ENCODE measurements around the gene IPPK. TPM values are rescaled to one million over a fixed set of nuclear protein-coding genes. Genes with fewer than 3 reads are reported as not detected.

IPPK gene, protein sequence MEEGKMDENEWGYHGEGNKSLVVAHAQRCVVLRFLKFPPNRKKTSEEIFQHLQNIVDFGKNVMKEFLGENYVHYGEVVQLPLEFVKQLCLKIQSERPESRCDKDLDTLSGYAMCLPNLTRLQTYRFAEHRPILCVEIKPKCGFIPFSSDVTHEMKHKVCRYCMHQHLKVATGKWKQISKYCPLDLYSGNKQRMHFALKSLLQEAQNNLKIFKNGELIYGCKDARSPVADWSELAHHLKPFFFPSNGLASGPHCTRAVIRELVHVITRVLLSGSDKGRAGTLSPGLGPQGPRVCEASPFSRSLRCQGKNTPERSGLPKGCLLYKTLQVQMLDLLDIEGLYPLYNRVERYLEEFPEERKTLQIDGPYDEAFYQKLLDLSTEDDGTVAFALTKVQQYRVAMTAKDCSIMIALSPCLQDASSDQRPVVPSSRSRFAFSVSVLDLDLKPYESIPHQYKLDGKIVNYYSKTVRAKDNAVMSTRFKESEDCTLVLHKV
- total RNA-seq, result 10 to 100 TPM in 1 of 4 donors, 1 to 10 TPM in 3; 6.8 to 11.4 (median 7.5) TPM

DNA sequence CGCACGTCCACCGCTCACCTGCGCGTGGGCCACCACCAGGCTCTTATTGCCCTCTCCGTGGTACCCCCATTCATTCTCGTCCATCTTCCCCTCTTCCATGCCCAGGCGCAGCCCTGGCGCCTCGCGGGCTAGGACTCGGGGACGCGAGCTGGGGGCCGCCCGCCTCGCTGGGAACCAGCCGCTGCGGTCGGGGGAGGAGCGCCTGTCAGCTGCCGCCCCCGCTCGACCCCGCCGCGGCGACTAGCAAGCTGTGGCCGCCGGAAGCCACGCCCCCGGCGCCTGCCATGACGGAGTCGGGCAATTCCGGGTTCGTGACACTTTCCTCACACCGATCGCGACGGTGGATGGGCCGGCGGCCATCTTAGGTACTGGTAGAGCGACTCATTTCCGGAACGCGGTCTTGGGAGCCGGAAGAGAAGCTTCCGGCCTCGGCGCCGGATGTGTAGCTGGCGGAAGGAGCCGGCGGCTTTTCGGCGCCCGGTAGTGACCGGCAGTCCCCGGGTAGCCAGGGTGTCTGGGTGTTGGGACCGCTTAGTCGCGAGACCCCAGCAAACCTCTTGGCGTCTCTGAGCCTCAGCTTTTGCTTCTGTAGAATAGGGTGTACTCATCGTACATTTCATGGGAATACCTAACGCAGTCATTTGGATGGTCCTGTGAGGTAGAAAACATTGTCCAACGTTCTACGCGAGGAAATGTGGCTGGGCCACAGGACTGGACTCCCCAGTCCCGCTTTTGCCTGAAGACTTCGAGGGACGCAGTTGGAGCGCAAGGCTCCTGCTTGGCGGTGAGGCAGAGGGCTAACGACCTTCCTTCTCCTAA lies at the start of gene IPPK:
Gene IPPK (minus strand): TSS at position 242 of the 819 bp plus-strand sequence. CDS start 143 bp downstream, at position 99.
- H3K36me3 ChIP-seq, result no peaks in the 10 kb centered on the region
- intact Hi-C loops (cut with DNase I; ENCODE audit: low total_unique reads) (loop anchor here (1.0 to 5.0 kb wide), 5 partner anchors 95 to 555 kb away; partner anchors contain the start of genes CENPP, NOL8, SPTLC1 and ZNF484), in situ Hi-C loops (cut with MboI; ENCODE audit: low sequenced_read_pairs in 4 of 4) (loop anchor here in 1 of 4 donors (10.0 kb wide), 2 partner anchors 95 to 345 kb away; partner anchors contain the start of genes BICD2, CENPP and NOL8)
- H3K4me1 ChIP-seq, result peaks cover 24 to 25% of the 10 kb centered on the region in 2 donors
- ATAC-seq, result peak; percentile 98
- no peaks in the 10 kb centered on the region for H3K27me3 ChIP-seq
- H3K4me3 ChIP-seq, result peak within 1 kb of the TSS; percentile 65 to 95 (median 82)
- peak within 1 kb of the TSS; percentile 83 to 92 (median 87) for H3K27ac ChIP-seq
- TF ChIP-seq POLR2A (IDR thresholded peaks at IDR 0.05), result peak; percentile 52 to 73
- TF ChIP-seq, protein P1, sequence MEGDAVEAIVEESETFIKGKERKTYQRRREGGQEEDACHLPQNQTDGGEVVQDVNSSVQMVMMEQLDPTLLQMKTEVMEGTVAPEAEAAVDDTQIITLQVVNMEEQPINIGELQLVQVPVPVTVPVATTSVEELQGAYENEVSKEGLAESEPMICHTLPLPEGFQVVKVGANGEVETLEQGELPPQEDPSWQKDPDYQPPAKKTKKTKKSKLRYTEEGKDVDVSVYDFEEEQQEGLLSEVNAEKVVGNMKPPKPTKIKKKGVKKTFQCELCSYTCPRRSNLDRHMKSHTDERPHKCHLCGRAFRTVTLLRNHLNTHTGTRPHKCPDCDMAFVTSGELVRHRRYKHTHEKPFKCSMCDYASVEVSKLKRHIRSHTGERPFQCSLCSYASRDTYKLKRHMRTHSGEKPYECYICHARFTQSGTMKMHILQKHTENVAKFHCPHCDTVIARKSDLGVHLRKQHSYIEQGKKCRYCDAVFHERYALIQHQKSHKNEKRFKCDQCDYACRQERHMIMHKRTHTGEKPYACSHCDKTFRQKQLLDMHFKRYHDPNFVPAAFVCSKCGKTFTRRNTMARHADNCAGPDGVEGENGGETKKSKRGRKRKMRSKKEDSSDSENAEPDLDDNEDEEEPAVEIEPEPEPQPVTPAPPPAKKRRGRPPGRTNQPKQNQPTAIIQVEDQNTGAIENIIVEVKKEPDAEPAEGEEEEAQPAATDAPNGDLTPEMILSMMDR (IDR thresholded peaks at IDR 0.05 in 4 of 5, conservative IDR thresholded peaks at IDR 0.05 in 1 of 5), result no peak
- DNase-seq, result peak; percentile 95 to 97
- no peaks in the 10 kb centered on the region for H3K9me3 ChIP-seq

DNA sequence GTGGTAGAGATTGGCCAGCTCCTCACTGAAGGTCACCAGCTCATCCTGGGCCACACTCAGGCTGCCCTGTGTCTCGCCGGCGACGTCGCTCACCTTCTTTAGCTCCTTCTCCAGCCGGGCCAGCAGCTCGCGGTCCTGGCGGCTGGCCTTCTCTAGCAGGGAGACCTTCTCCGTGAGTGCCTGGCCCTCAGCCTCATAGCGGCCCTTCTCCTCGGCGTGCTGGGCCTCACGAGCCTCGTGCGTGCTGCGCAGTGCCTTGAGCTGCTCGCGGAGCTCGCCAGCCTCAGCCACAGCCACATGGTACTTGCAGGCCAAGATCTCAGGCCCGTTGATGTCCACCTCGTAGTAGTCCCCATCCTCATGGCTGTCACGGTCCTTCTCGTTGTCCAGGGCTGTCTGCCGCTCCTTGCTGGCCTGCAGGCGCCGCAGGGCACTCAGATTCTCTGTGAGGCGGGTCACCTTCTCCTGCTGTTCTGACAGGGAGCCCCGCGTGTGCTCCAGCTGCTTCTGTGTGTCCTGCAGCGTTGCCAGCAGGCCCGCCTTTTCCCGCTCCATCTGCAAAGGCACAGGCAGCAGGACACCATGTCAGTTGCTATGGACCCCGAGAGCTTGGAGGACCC lies 49.2 kb upstream of the IPPK start:
- no peaks in the 10 kb centered on the region for H3K27me3 ChIP-seq
- H3K9me3 ChIP-seq, result no peaks in the 10 kb centered on the region
- no peak overlapping the region for H3K27ac ChIP-seq
- no peak for DNase-seq
- TF ChIP-seq, protein P1 (IDR thresholded peaks at IDR 0.05 in 4 of 5, conservative IDR thresholded peaks at IDR 0.05 in 1 of 5), result no peak
- no peak for TF ChIP-seq POLR2A (IDR thresholded peaks at IDR 0.05)
- no peak for ATAC-seq
- H3K4me1 ChIP-seq, result no peaks in the 10 kb centered on the region
- intact Hi-C loops (cut with DNase I; ENCODE audit: low total_unique reads), result no loop called here
- H3K4me3 ChIP-seq, result no peak overlapping the region
- H3K36me3 ChIP-seq, result peaks cover 0 to 75% of the 10 kb centered on the region in 2 donors
- in situ Hi-C loops (cut with MboI; ENCODE audit: low sequenced_read_pairs in 4 of 4), result loop anchor here in 3 of 4 donors (5.0 kb wide), 1 partner anchor 73 kb away; no protein-coding TSS in a partner anchor

GRCh38 chr9:92718086-92719001 lies 48.4 kb upstream of the IPPK start:
- Histone ChIP-seq H3K9me3 (no peaks in the 10 kb centered on the region), H3K36me3 (peaks cover 0 to 83% of the 10 kb centered on the region in 2 donors), H3K4me3 (no peak overlapping the region), H3K4me1 (no peaks in the 10 kb centered on the region), H3K27me3 (no peaks in the 10 kb centered on the region), H3K27ac (no peak overlapping the region)
- ATAC-seq, result no peak
- TF ChIP-seq, protein P1 (IDR thresholded peaks at IDR 0.05 in 4 of 5, conservative IDR thresholded peaks at IDR 0.05 in 1 of 5), result no peak
- in situ Hi-C loops (cut with MboI; ENCODE audit: low sequenced_read_pairs in 4 of 4) (loop anchor here in 3 of 4 donors (5.0 kb wide), 1 partner anchor 74 kb away; no protein-coding TSS in a partner anchor), intact Hi-C loops (cut with DNase I; ENCODE audit: low total_unique reads) (no loop called here)
- DNase-seq, result no peak

Data from gastrocnemius medialis (tissue), 4 donors.